SU-DHL-6 (cell line): ENCODE results near the gene RIPK3.

Experiments used
- H2AFZ ChIP-seq: fragments of 200-600 bp; sonication (generic); 2 replicates; pipeline ENCODE4 v1.6.1; 2014; ENCODE audit warnings: low read depth, mild to moderate bottlenecking, moderate library complexity, mixed read lengths, antibody characterized with exemption, low read length; ENCODE audit not compliant: severe bottlenecking
- H3F3A ChIP-seq: fragments of 200-600 bp; shearing (Covaris generic); 2 replicates; pipeline ENCODE4 v1.6.0; 2016; ENCODE audit warnings: antibody characterized with exemption, mild to moderate bottlenecking; ENCODE audit not compliant: insufficient read depth
- H3K27ac ChIP-seq: fragments of 200-600 bp; sonication (generic); 2 replicates; pipeline ENCODE4 v1.5.1; 2016; ENCODE audit warnings: low read depth, mild to moderate bottlenecking, low read length, moderate library complexity, mixed read lengths
- H3K27me3 ChIP-seq: fragments of 200-600 bp; sonication (generic), shearing (Covaris generic); 2 replicates; pipeline ENCODE4 v1.6.0; 2014; ENCODE audit warnings: mild to moderate bottlenecking, low read length
- H3K36me3 ChIP-seq: fragments of 200-600 bp; sonication (generic); 2 replicates; pipeline ENCODE4 v1.6.1; 2014; ENCODE audit warnings: mild to moderate bottlenecking, low read length, mixed read lengths
- H3K4me2 ChIP-seq: fragments of 300-600, 200-600 bp; shearing (Covaris generic), sonication (generic); 2 replicates; pipeline ENCODE4 v1.6.0; 2014; ENCODE audit warnings: low read length, low read depth, mild to moderate bottlenecking; ENCODE audit not compliant: poor library complexity, severe bottlenecking
- H3K4me3 ChIP-seq: fragments of 200-600 bp; sonication (generic); 2 replicates; pipeline ENCODE4 v1.5.1; 2014; ENCODE audit warnings: antibody characterized with exemption, low read length, mild to moderate bottlenecking, mixed read lengths; ENCODE audit not compliant: insufficient read depth, poor library complexity, severe bottlenecking
- H3K79me2 ChIP-seq: fragments of 200-600 bp; sonication (generic); 2 replicates; pipeline ENCODE4 v1.6.1; 2014; ENCODE audit warnings: mild to moderate bottlenecking, low read length, moderate library complexity; ENCODE audit not compliant: insufficient read depth
- H3K9ac ChIP-seq: fragments of 200-600 bp; sonication (generic); 2 replicates; pipeline ENCODE4 v1.7.0; 2014; ENCODE audit warnings: mild to moderate bottlenecking, low read length
- H3K9me2 ChIP-seq: fragments of 200-600 bp; sonication (generic); replicated peaks from 2 replicates; pipeline ENCODE4 v1.6.1; 2014; ENCODE audit warnings: low read length; ENCODE audit not compliant: insufficient read depth
- H3K9me3 ChIP-seq: fragments of 200-600 bp; sonication (generic); 2 replicates; pipeline ENCODE4 v1.6.1; 2014; ENCODE audit warnings: low read length, mixed read lengths; ENCODE audit not compliant: insufficient read depth
- H4K20me1 ChIP-seq: fragments of 200-600 bp; sonication (generic); 2 replicates; pipeline ENCODE4 v1.6.1; 2014; ENCODE audit warnings: low read depth, mild to moderate bottlenecking, antibody characterized with exemption, low read length, moderate library complexity, mixed read lengths
- CTCF ChIP-seq: fragments of 200-600 bp; sonication (generic); IDR thresholded peaks from one replicate; pipeline ENCODE4 v1.5.1; 2017; ENCODE audit warnings: antibody characterized with exemption, mild to moderate bottlenecking, low read length, moderate library complexity; ENCODE audit not compliant: insufficient read depth, poor library complexity, severe bottlenecking
- EZH2phosphoT487 ChIP-seq: fragments of 200-600 bp; sonication (generic), shearing (Covaris generic); conservative IDR thresholded peaks from 2 replicates; pipeline ENCODE4 v1.6.1; 2018; ENCODE audit warnings: mild to moderate bottlenecking, antibody characterized with exemption, low read length, moderate library complexity, mixed read lengths

The RIPK3 gene

GRCh38 chr14:24298892-24299254, 40.9 kb downstream of the RIPK3 start:
- no peaks in the 10 kb centered on the region for H3K9me3 ChIP-seq
- H3K4me3 ChIP-seq, result peak overlapping the region; percentile 88
- no peaks in the 10 kb centered on the region for H3K9me2 ChIP-seq
- peak overlapping the region; percentile 89 for H3K9ac ChIP-seq
- peak overlapping the region; percentile 84 for H3K4me2 ChIP-seq
- H3K79me2 ChIP-seq, result peaks cover 19% of the 10 kb centered on the region
- peaks cover 2% of the 10 kb centered on the region; the same call in 1 of the 2 replicates for H3K36me3 ChIP-seq
- no peaks in the 10 kb centered on the region for H4K20me1 ChIP-seq
- no peak for TF ChIP-seq EZH2phosphoT487
- TF ChIP-seq CTCF, result no peak
- peak overlapping the region; percentile 42 for H3K27ac ChIP-seq
- H2AFZ ChIP-seq, result no peak overlapping the region
- no peaks in the 10 kb centered on the region for H3K27me3 ChIP-seq
- peaks cover 14% of the 10 kb centered on the region for H3F3A ChIP-seq

- H2AFZ ChIP-seq, result no peak overlapping the region
- peaks cover 19% of the 10 kb centered on the region for H3K79me2 ChIP-seq
- H3K9me2 ChIP-seq, result no peaks in the 10 kb centered on the region
- H4K20me1 ChIP-seq, result no peaks in the 10 kb centered on the region
- TF ChIP-seq CTCF (no peak), EZH2phosphoT487 (no peak)
- H3K4me3 ChIP-seq, result no peak overlapping the region
- no peaks in the 10 kb centered on the region for H3K9me3 ChIP-seq
- H3K9ac ChIP-seq, result no peak overlapping the region
- H3F3A ChIP-seq, result peaks cover 14% of the 10 kb centered on the region
- H3K36me3 ChIP-seq, result peaks cover 2% of the 10 kb centered on the region; the same call in 1 of the 2 replicates
- H3K27me3 ChIP-seq, result no peaks in the 10 kb centered on the region
- H3K27ac ChIP-seq, result peak overlapping the region; percentile 25; the same call in 1 of the 2 replicates
- H3K4me2 ChIP-seq, result peak overlapping the region; percentile 17
Observed at GRCh38 chr14:24297190-24297964, 42.4 kb downstream of the RIPK3 start.

GRCh38 chr14:24296341-24297157, 43.2 kb downstream of the RIPK3 start:
- H3K9me3 ChIP-seq, result no peaks in the 10 kb centered on the region
- peaks cover 2% of the 10 kb centered on the region; the same call in 1 of the 2 replicates for H3K36me3 ChIP-seq
- no peak overlapping the region for H2AFZ ChIP-seq
- TF ChIP-seq CTCF (peak; percentile 63), EZH2phosphoT487 (no peak)
- H3K27me3 ChIP-seq, result no peaks in the 10 kb centered on the region
- H3K9ac ChIP-seq, result no peak overlapping the region
- no peak overlapping the region for H3K4me3 ChIP-seq
- H3F3A ChIP-seq, result peaks cover 14% of the 10 kb centered on the region
- peaks cover 19% of the 10 kb centered on the region for H3K79me2 ChIP-seq
- H3K27ac ChIP-seq, result no peak overlapping the region
- H3K9me2 ChIP-seq, result no peaks in the 10 kb centered on the region
- no peak overlapping the region for H3K4me2 ChIP-seq
- H4K20me1 ChIP-seq, result no peaks in the 10 kb centered on the region
